ENCODE data around the gene TNNC2. TPM values are rescaled to one million over a fixed set of nuclear protein-coding genes. Genes with fewer than 3 reads are reported as not detected.

TNNC2 gene
- polyA plus RNA-seq, 1 of the 3 experiments (the other 2 are of a cell fraction), result 1.1 TPM

- POLR2A ChIA-PET, result no interaction called here
- no peaks in the 10 kb centered on the region for H3K9me3 ChIP-seq
- TF ChIP-seq SIN3A (IDR thresholded peaks at IDR 0.05; ENCODE audit: borderline replicate concordance, low read depth, low read length) (no peak), YY1 (IDR thresholded peaks at IDR 0.05; ENCODE audit: low read depth) (no peak), RCOR1 (IDR thresholded peaks at IDR 0.05; ENCODE audit: low read length) (no peak), NRF1 (IDR thresholded peaks at IDR 0.05; ENCODE audit: low read depth, low read length) (no peak), FOXJ3 (CRISPR knock-in tag; IDR thresholded peaks at IDR 0.05) (no peak), TEAD4 (IDR thresholded peaks at IDR 0.05; ENCODE audit: borderline replicate concordance, insufficient read depth) (no peak), RFX5 (IDR thresholded peaks at IDR 0.05; ENCODE audit: low read length) (no peak), MAX (IDR thresholded peaks at IDR 0.05; ENCODE audit: low read depth) (no peak), POLR2AphosphoS5 (IDR thresholded peaks at IDR 0.05; ENCODE audit: low read depth, low read length) (no peak), EP300 (IDR thresholded peaks at IDR 0.05; ENCODE audit: borderline replicate concordance in 1 of 2, low read depth in 1 of 2, low read length in 1 of 2) (no peak), GATA2 (CRISPR knock-in tag; IDR thresholded peaks at IDR 0.05) (no peak), GABPA (IDR thresholded peaks at IDR 0.05; ENCODE audit: low read depth) (no peak), JUND (IDR thresholded peaks at IDR 0.05) (no peak), CHD2 (IDR thresholded peaks at IDR 0.05; ENCODE audit: low read length, partially characterized antibody) (no peak), SMC3 (IDR thresholded peaks at IDR 0.05; ENCODE audit: low read depth, low read length) (no peak), RXRA (IDR thresholded peaks at IDR 0.05; ENCODE audit: borderline replicate concordance, low read depth) (no peak), FOXM1 (IDR thresholded peaks at IDR 0.05; ENCODE audit: low read depth) (no peak), TCF12 (IDR thresholded peaks at IDR 0.05) (no peak), EZH2phosphoT487 (IDR thresholded peaks at IDR 0.05; ENCODE audit: borderline replicate concordance, low read depth) (no peak)
- TF ChIP-seq, protein P1, sequence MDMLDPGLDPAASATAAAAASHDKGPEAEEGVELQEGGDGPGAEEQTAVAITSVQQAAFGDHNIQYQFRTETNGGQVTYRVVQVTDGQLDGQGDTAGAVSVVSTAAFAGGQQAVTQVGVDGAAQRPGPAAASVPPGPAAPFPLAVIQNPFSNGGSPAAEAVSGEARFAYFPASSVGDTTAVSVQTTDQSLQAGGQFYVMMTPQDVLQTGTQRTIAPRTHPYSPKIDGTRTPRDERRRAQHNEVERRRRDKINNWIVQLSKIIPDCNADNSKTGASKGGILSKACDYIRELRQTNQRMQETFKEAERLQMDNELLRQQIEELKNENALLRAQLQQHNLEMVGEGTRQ (IDR thresholded peaks at IDR 0.05; ENCODE audit: borderline replicate concordance, low read depth, low read length), result no peak
- no peak overlapping the region for H3K27ac ChIP-seq (ENCODE audit: low read depth in 2 of 2, low read length in 1 of 2)
- H3K9me2 ChIP-seq, result no peaks in the 10 kb centered on the region
- CTCF ChIA-PET, result interaction anchor here (0.6 to 1.9 kb wide), 4 partner anchors 10 to 798 kb away, joined by 3 to 6 read pairs (median 4); no protein-coding TSS in a partner anchor
- H3K36me3 ChIP-seq (replicated peaks in 1 of 2; ENCODE audit: control insufficient read depth in 1 of 2, insufficient read depth in 2 of 2, low read length in 1 of 2), result peaks cover 32 to 50% of the 10 kb centered on the region in 2 experiments
- H3K4me1 ChIP-seq (ENCODE audit: control insufficient read depth in 1 of 2, insufficient read depth in 2 of 2, low read depth in 1 of 2, low read length in 1 of 2), result peaks cover 0 to 4% of the 10 kb centered on the region in 2 experiments; a peak in 2 of 4 replicates
- no peak overlapping the region for H3K4me2 ChIP-seq
- H3K79me2 ChIP-seq (ENCODE audit: insufficient read depth), result peaks cover 5% of the 10 kb centered on the region
- H3K4me3 ChIP-seq (ENCODE audit: low read depth in 2 of 2, low read length in 1 of 2), result no peak overlapping the region
- H3F3A ChIP-seq (replicated peaks; ENCODE audit: insufficient read depth), result no peaks in the 10 kb centered on the region
- no peak overlapping the region for H2AFZ ChIP-seq (ENCODE audit: low read depth)
- no peaks in the 10 kb centered on the region for H4K20me1 ChIP-seq (ENCODE audit: insufficient read depth)
- H3K27me3 ChIP-seq (ENCODE audit: insufficient read depth), result no peaks in the 10 kb centered on the region
- 98% methylated on average over 6 of the region's 10 CpGs for WGBS (ENCODE audit: low lambda C conversion rate)
- no peak overlapping the region for H3K9ac ChIP-seq
- no peak for DNase-seq
These were observed 14.5 kb upstream of the TNNC2 start for GRCh38 chr20:45841407-45842129.

Data from SK-N-SH (cell line).